ENCODE data around the gene ATXN7.
A peak's percentile ranks its signal among the peaks of the same experiment; 100 is the strongest.

The ATXN7 gene

DNA sequence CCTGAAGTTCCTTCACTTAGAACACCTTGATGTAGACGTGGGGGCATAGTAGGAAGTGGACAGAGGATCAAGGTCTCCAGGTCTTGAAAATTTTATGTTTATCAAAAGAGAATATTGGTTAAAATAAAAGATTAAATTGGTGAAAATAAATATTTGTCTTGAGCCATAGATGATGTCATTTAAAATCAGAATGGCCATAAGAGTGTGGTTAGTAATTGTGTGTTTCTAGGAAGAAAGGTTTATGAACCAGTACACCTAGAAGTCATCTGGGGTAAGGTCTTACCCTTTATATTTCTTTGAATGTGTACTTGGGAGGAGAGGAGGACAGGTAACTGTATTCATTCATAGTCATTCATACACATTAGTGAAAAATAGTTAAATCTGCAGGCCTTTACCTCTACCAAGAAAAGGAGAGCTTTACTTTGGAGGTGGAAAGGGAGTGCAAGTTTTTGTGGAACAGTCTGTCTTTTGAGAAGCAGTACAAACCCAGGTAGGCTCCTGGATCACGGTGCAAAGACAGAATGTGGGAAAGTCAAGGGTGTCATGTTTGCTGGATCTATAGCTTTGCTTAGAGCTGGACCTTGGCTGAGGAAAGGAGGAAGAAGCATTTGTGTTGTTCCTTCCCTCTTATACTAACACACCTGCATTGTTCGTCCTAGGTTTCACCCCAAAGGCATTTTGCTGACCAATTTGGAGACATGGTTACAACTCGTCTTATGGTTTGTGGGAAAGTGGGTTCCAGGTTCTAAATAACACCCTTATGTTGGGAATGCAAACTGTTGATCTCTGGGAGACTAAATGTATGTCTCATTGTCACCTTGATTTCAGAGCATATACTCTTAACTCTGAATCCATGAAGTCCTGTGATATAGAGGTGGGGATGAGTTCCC lies 42.3 kb downstream of the ATXN7 start:
- DNase-seq (ENCODE audit: low read depth in 3 of 3) = no peak

DNA sequence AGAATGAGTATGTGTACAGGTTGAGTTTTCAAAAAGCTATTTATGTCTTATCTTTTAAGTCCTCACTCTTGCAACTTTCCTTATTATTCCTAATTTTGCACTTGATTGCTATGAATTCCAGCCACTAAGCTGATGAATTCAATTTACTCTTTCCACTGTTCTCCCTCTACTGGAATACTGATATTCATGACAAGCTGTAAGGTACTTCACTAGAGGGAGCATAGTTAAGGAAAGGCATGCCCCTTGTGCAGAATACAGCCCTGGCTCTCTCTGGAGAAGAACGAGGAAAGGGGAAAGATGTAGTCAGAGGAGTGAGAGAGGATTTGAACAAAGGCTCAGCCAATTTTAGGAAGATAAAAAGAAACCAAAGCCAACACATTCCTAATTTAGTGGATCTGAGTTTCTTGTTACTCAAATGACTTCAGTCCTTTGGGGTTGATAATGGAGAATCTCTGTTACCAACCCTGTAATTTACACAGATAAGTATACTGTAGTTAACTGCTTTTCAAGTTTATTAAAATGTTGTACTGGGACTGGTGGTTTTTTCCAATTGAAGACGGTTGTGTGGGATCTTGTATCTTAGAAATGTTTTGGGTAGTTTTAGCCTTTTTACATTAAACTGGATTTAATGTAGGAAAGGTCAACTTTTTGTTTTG lies 44.5 kb downstream of the ATXN7 start:
- no peak for DNase-seq (ENCODE audit: low read depth in 3 of 3)

DNA sequence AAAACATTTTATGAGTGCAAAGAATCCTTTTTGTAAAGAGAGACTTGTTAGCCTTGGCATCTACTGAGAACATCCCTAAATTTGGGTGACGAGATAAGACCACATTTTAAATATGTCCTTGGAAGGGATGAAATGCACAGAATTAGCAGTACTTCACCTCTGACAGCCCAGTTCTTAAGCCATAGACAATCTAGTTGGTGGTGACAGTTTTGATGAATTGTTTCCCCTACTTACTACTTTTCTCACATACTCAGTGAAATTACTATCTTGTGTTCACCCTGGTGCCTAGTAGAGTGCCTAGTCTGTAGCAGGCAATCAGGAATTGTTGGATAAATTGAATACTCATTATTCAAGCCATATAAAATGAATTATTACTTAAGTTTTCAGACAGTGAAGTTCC lies 45.1 kb downstream of the ATXN7 start:
- DNase-seq (ENCODE audit: low read depth in 3 of 3) = no peak

DNA sequence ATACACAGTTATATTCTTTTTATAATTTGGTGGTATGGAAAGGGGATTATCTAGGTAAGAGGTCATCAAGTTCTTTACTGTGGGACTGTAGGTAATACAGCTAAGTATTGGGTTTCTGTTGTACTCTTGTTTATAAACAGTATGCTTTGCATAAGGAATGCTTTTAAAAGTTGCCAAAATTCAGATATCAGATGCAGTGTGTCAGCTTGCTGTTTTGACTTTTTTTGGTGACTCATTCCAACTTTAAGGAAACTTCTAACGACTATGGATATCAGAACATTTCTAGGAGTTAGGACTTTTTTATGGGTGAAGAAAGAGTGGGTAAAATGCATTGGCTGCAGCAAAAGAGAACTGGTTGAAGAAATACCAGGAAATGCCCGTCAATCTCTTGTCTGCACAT lies 45.8 kb downstream of the ATXN7 start:
- DNase-seq (ENCODE audit: low read depth in 3 of 3) = no peak

DNA sequence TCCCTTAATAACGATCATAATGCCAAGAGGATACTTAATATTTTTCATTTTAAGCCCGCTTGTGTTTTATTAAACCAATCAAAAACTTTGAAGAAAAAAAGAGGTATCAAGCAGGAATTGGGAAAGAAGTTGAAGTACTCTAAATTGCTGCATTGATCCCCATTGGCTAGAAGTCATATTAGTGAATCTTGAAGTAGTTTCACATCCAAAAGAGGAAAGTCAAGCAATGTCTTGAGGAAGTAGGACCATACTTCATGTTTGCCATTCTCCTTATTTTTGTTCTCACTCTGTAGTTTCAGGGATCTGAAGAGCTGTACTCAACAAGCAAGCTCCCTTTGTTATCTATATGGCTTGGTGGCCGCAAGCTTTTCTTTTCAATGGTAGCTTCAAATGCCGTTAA lies 46.3 kb downstream of the ATXN7 start:
- no peak for DNase-seq (ENCODE audit: low read depth in 3 of 3)

DNA sequence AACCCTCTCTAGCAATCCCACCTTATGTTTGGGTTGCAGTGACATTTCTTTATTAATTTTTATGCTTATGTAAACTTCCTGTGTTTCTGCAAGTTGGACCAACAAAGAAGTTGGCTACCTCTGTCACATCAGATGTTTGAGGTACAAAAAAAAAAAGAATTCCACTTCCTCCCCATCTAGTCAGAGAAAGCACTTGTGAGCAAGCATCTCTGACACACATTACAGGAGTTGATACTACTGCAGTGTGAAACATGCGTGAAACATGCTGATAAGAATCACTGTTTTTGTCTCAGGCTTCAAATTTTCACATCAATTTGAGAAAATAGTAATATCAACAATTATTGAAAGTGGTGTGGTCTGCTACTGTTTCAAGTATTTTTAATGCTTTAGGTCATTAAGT lies 47.2 kb downstream of the ATXN7 start:
- no peak for DNase-seq (ENCODE audit: low read depth in 3 of 3)

DNA sequence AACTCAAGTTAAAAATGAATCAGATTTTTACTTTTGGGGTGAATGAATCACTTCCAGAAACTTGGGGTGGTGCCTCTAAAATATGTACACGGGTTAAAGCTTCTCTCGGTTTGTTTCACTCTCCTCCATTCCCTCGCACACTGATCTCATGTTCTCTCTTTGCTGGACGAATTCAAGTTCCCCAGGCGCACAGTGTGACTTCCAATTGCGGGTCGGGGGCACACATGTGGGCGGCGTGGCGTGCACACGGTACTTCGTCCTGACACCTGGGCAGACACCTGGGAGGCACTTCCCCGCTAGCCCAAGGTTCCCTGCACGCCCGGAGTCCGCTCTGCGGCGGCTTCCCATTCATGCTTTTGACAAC lies 47.8 kb downstream of the ATXN7 start:
- DNase-seq (ENCODE audit: low read depth in 3 of 3) = no peak

DNA sequence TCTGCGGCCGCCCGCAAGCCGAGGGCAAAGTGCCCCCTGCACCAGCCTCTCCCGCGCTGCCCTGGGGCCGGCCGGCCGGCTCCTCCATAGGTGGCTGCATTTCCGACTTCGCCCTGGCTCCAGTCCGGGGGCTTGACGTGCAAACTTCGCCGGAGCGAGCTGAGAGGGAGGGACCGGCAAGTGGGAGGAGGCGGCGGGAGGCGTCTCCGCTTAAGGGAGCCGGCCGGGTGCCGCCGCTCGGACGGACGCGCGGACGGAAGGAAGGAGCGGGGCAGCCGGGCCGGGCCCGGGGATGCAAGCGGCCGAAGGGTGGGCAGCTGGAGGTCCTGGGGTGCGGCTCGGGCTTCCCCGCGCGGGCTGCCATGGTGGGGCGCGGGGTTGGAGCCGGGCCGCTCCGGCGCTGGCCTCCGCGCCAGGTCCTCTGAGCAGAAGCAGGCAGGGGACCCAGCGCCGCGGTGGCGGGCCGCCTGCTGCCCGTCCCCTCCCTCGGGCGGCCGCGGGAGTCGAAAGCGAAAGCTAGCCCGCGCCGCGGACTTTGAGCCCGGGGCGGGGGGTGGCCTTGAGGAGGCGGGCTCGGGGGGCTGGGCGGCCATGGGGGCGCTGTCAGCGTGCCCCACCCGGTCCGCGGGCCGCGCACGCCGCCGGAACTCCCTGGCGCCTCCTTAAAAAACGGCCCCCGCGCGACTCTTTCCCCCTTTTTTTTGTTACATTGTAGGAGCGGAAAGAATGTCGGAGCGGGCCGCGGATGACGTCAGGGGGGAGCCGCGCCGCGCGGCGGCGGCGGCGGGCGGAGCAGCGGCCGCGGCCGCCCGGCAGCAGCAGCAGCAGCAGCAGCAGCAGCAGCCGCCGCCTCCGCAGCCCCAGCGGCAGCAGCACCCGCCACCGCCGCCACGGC lies 48.5 kb downstream of the ATXN7 start, which contains the start of gene SCAANT1:
SCAANT1 (minus strand) TSS at position 511 of the 895 bp plus-strand sequence.
- peak; percentile 72 to 78 (median 76) for DNase-seq (ENCODE audit: low read depth in 3 of 3)

DNA sequence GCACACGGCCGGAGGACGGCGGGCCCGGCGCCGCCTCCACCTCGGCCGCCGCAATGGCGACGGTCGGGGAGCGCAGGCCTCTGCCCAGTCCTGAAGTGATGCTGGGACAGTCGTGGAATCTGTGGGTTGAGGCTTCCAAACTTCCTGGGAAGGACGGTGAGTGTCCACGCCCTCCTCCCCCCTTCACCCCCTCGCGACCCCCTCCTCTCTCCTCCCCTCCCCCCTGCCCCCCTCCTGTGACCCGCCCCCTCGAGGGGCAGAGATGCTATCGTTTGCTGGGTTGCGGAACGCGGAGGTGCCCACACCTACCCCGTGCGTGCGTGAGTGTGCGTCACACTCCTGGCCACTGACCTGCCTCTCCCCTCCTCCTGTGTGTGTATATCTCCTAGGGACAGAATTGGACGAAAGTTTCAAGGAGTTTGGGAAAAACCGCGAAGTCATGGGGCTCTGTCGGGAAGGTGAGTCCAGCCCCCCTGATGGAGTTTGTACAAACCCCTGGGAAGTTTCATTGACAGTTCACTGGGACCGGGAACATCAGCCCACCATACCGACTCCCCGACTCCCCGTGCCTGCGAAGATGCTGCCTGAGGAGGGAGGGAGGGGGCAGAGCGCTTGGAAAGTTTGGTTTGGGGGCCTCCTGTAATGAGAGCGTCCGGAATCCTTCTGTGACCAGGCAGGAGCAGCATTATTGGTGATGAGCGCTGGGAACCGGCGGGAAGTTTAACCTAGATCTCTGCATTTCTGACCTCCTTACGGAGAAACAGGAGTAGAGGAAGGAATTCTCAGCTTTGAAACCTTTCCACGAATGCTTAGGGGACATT lies 49.3 kb downstream of the ATXN7 start:
- DNase-seq (ENCODE audit: low read depth in 3 of 3) = peak; percentile 17 to 31 (median 28)

DNA sequence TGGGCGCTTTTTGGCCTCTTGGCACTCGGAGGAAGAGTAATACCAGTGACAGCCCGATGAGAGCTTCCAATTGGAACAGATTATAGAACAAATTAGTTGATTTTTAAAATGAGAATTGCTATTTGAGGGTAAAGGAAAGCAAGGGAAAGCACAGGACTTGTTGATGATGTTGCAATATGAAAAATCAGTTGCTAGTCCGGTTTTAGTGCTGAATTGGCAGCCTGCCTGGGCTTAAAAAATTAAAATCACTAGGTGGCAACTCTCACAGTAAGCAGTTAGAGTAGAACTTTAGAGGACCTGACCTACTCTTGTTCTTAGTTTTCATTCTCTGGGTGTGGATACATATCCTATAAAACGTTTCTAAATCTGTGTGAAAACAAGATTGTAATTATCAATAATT lies 50.6 kb downstream of the ATXN7 start:
- DNase-seq (ENCODE audit: low read depth in 3 of 3) = no peak

DNA sequence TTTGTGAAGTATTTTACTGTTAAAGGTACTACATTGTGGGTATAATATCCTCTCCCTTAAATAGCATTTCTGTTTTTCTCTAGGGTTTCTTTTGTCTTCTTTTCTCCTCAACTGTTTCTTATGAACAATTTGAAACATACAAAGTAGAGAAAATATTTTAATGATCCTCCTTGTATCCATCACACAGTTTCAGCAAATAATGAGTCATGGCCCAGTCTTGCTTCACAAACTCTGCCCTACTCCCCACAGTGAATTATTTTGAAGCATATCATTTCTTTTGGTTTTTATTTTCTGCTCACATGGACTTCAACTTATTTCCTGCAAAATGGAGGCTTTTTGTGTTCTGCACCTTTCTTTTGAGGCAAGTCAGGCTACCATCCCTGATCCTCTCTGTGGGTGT lies 54.7 kb downstream of the ATXN7 start:
- DNase-seq (ENCODE audit: low read depth in 3 of 3) = no peak

DNA sequence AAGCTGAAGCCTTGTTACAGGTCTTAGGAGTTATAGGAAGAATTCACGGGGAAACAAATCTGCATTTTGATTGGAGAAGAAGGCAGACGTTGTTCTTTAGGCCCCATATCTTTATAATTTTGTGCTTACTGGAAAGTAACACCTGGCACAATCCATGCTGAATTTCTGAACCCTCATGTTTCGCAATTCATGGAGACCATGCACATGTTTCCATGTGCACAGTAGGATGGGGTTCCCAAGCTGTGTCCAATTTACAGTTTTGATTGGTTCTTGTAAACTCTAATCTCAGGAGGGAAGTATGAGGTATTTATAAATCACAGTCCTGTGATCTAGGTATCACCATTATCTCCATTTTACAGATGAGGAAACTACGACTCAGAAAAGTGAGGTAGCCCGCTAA lies 56.3 kb downstream of the ATXN7 start:
- no peak for DNase-seq (ENCODE audit: low read depth in 3 of 3)

DNA sequence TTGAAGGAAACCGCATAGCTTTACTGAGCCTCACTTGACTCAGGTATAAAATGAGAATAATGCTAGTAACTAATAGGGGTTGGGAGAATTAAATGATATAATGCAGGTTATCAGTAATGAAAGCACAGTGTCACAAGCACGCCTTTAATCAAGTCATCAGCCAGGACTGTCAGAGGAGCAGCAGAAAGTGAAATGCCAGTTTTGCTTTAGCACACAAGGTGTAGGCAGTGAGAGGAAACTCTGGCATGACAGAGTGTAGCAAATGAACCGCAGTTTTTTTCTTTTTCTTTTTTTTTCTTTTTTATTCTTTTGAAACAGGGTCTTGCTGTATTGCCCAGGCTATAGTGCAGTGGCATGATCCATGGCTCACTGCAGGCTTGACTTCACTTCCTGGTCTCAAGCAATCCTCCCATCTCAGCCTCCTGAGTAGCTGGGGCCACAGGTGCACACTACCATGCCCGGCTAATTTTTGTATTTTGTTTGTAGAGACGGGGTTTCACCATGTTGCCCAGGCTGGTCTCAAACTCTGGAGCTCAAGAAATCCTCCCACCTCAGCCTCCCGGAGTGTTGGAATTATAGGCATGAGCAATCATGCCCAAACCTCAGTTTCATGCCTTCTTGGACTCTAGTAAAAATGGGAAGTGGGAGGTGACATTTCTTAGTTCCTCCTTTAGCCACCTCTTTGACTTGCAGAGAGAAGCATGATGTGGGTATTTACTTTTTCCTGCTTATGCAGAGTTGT lies 58.2 kb downstream of the ATXN7 start:
- DNase-seq (ENCODE audit: low read depth in 3 of 3) = no peak

DNA sequence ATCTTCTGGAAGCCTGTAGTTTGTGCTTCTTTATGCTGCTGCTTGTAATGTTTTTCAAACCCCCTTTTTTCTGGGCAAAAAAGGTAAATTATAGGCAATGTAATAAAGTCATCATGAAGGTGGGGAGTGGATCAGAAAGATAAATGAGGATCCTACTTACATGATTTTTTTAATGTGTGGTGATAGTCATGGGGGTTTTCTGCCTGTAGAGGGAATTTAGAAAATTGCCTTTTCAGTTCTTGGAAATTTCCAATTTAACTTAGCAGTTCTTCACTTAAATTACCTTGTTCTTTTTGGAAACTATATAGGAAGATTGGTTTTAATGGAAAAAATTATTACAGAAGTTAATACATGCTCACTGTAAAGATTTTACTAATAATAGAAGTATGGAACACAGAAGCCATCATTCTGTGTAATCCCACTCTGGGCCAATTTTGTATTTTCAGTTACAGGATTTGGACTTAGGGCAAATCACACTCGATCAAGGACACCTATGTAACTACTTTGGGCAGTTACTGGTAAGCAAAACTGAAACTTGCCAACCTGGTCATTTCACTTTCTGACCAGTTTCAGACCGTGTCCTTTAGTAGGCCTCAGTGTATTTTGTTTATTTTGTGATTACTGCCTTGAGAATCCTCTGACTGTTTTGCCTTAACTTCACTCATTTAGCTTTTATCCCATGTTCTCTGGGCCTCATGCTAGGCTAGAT lies 59.0 kb downstream of the ATXN7 start:
- DNase-seq (ENCODE audit: low read depth in 3 of 3) = no peak

DNA sequence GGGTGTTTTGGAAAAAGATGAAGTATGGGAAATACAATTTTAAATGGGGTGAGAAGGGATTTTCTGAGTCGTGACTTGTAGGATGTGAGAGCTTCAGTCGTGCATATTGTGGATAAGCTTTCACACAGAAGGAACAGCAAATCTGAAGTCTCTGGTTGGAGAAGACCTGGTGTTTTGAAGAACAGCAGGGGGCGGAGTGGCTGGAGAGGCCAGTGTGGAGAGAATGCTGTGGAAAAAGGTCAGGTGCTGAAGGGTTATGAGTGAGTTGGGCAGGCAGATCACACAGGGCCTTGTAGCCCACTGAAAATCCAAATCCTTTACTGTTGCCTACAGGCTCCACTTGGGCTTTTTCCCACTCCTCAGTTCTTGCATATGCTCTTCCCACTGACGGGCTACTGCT lies 62.6 kb downstream of the ATXN7 start:
- no peak for DNase-seq (ENCODE audit: low read depth in 3 of 3)

DNA sequence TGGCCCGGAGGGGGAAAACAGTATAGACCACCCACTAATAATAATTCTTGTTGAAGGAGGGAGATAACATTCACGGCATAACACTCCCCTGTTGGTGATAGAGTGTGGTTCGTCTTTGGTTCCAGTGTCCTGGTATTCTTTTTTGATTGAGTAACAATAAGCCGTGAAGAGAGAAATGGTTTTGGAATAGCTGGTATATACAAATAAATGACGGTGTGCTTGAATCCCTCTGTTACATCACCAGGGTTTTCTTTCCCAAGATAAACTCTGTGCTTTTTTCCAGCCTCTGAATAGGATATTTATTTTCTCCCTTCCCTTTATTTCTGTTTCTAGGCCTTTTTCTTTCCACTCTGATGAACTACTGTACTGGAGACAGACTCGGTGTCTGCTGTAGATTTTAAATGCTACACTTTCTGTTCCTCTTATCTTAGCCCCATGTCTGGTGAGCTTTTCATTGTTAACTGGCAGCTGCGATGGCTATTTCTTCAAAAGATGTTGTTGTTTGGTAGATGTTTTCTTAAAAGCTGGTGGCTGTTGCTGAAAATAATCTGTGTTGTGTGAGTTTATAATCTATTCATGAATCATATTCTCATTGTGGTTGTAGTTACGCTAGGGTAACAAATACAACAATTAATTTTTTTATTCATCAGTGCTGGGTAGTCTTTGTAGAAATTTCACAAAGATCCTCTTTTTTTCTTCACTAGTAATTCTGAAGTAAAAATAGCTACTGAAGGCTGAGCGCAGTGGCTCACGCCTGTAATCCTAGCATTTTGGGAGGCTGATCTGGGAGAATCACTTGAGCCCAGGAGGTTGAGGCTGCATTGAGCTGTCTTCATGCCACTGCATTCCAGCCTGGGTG lies 64.0 kb downstream of the ATXN7 start:
- DNase-seq (ENCODE audit: low read depth in 3 of 3) = no peak

DNA sequence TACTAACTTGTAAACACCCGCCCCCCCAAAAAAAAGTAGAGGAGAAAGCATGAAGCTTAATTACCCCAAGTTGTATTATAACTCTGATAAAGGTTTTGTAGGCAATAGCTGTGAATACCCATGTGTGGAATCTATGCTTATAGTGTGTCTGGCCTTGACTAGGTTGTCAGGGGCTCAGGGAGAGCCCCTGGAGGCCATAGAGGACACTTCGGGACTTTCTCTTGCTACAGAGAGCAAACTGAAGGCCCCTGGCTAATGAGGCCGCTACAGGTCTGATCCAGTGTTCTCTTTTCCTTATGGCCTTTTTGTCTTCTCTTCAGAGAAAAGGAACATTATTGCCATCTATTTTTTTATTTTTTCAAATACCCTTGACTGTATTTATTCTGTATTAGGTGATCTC lies 67.6 kb downstream of the ATXN7 start:
- DNase-seq (ENCODE audit: low read depth in 3 of 3) = no peak

DNA sequence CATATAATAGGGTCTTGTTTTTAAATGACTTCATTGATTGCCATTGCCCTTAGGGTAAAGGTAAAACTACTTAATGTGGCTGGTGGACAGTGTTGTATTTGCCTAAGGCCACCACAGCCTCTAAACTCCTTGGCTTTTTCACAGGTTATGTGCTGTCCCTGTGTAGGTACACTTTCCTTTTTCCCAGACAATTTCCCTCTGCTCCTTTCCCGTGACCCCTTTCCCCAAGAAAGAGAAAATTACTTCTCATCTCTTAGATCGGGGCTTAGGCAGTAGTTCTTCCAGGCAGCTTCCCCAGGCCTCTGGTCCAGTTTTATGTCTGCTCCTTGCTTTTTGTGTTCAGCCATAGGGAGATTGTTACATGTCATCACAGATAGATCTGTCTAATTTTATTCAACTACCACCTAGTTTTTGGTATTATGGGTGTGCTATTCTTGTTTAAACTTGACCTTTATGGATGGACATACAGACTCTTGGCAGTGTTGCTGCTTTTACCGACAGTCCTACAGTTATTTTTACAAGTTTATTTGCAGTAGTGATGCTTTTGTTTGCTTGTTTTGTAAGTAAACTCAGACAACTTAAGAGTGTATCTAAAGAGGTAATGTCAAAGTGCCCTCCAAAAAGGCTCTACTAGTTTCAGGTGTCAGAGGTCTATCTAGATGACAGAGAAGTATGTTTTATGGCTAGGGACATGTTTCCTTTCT lies 69.0 kb downstream of the ATXN7 start:
- DNase-seq (ENCODE audit: low read depth in 3 of 3) = no peak
